SK-N-MC (cell line): ENCODE results near the gene SUGT1.
"Not testable (repeated sequence)": the region's sequence is repeated elsewhere in the genome, so short reads cannot be mapped to it uniquely, and the experiment has no call there.

ENCODE experiments used
- EZH2 ChIP-seq: fragments of 200-600 bp; sonication (generic); IDR thresholded peaks from one replicate; pipeline ENCODE4 v1.6.1; 2017; ENCODE audit warnings: antibody characterized with exemption
- POLR2AphosphoS5 ChIP-seq: IDR thresholded peaks from 2 replicates; pipeline ENCODE4 v1.6.1; 2012; ENCODE audit warnings: mild to moderate bottlenecking, low read depth, low read length, borderline replicate concordance

DNA sequence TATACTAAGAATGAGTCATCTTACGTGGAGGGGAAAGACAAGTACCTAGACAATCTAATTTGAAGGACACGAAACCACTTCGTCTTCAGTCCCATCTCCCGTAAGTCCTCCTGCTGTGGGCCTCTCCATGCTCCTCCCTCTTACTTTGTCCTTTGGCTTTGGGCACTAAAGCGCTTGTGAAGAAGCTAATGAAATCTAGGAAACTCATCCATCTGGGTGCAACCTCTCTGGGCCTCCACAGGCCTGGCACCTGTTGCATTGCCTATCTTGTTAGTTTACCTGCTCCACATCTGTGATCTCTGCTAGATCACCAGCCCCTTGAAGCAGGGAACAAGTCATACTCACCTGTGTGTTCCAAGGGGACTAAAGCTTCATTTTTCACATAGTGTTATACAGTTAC, 42.5 kb upstream of the SUGT1 start:
- not testable (repeated sequence) for TF ChIP-seq POLR2AphosphoS5, EZH2
